ENCODE results near the gene SPRR2D.
"Not testable (repeated sequence)": the region's sequence is repeated elsewhere in the genome, so short reads cannot be mapped to it uniquely, and the experiment has no call there.

DNA sequence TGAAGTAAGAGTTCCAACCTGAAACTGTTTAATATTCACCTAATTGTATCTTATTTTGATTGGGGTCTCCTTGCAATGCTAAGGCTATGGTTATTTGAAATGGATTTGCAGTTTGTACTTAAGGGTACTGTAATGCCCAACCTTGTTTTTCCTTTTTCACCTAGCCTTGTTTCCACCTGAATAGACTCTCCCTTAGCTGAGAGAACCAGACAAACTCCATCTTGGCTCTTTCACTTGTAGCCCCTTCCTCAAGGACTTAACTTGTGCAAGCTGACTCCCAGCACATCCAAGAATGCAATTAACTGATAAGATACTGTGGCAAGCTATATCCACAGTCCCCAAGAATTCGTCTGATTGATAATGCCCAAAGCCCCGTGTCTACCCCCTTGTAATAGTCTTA is 19.1 kb downstream of the SPRR2D start:
- TF ChIP-seq POLR2A (IDR thresholded peaks at IDR 0.05): not testable (repeated sequence)
- TF ChIP-seq, protein P1, sequence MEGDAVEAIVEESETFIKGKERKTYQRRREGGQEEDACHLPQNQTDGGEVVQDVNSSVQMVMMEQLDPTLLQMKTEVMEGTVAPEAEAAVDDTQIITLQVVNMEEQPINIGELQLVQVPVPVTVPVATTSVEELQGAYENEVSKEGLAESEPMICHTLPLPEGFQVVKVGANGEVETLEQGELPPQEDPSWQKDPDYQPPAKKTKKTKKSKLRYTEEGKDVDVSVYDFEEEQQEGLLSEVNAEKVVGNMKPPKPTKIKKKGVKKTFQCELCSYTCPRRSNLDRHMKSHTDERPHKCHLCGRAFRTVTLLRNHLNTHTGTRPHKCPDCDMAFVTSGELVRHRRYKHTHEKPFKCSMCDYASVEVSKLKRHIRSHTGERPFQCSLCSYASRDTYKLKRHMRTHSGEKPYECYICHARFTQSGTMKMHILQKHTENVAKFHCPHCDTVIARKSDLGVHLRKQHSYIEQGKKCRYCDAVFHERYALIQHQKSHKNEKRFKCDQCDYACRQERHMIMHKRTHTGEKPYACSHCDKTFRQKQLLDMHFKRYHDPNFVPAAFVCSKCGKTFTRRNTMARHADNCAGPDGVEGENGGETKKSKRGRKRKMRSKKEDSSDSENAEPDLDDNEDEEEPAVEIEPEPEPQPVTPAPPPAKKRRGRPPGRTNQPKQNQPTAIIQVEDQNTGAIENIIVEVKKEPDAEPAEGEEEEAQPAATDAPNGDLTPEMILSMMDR (IDR thresholded peaks at IDR 0.05): not testable (repeated sequence)

Measured in testis (tissue), 2 donors.